ENCODE measurements around the gene TUBG2.

- no peak for TF ChIP-seq CTCF (IDR thresholded peaks at IDR 0.05; ENCODE audit: low read depth, low read length)
- TF ChIP-seq EZH2phosphoT487 (IDR thresholded peaks at IDR 0.05; ENCODE audit: low read depth): no peak
Observed at GRCh38 chr17:42675348-42675964, 16.4 kb downstream of the TUBG2 start.

All from OCI-LY3 (cell line).